IPS DF 6.9 (cell line): Measurements from ENCODE around the gene PRPF39.

Experiments used
- DNase-seq: peaks from one replicate; pipeline ENCODE4 v3.0.0-alpha.2; 2013; ENCODE audit warnings: low read depth, low spot score
- H3K27ac ChIP-seq: one replicate; pipeline ENCODE4 v1.5.1; 2013; ENCODE audit warnings: low read length, control low read depth
- H3K27me3 ChIP-seq: 2 replicates; pipeline ENCODE4 v1.6.1; 2013; ENCODE audit warnings: mild to moderate bottlenecking, low read length; ENCODE audit not compliant: control insufficient read depth, insufficient read depth
- H3K36me3 ChIP-seq: 2 replicates; pipeline ENCODE4 v1.6.1; 2013; ENCODE audit warnings: low read length; ENCODE audit not compliant: control insufficient read depth, insufficient read depth
- H3K4me1 ChIP-seq: 2 replicates; pipeline ENCODE4 v1.6.1; 2013; ENCODE audit warnings: low read length; ENCODE audit not compliant: control insufficient read depth, insufficient read depth
- H3K4me3 ChIP-seq: 2 replicates; pipeline ENCODE4 v1.5.1; 2013; ENCODE audit warnings: mild to moderate bottlenecking, low read length
- H3K9me3 ChIP-seq: 2 replicates; pipeline ENCODE4 v1.6.1; 2013; ENCODE audit warnings: low read length, inconsistent platforms; ENCODE audit not compliant: control insufficient read depth, insufficient read depth
- WGBS: extraction: QIAGEN DNeasy Blood & Tissue Kit; methylation state at CpG from one replicate; pipeline ENCODE4 v1.1.7; 2013; ENCODE audit warnings: mixed read lengths, missing lambda C conversion rate; ENCODE audit not compliant: insufficient read length, insufficient coverage; 5-methylcytosine and 5-hydroxymethylcytosine counted together

Gene PRPF39

DNA sequence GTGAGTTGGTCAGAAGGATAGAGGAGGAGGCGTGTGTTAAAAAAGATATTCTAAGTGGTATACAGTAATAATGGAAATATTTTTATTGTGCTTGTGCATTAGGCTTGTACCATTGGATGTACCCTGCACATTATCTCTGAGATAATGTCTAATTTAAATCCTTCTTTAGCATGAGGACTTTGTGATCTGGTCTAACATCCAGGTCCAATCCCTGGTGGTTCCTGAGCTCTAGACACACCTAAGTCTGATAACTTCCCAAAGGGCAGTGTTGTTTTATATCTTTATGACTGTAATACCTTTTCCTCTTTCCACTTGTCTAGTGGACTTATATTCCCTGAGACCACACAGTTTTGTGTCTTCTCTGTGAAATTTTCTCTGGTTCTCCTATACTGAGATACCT lies 20.6 kb downstream of the PRPF39 start:
- Histone ChIP-seq H3K27ac (no peak overlapping the region), H3K4me1 (no peaks in the 10 kb centered on the region), H3K36me3 (peaks cover 7% of the 10 kb centered on the region; the same call in 1 of the 2 replicates), H3K4me3 (no peak overlapping the region), H3K27me3 (no peaks in the 10 kb centered on the region), H3K9me3 (no peaks in the 10 kb centered on the region)
- DNase-seq, result no peak
- WGBS, result 100% methylated on average over 1 of the region's 1 CpG

GRCh38 chr14:45112896-45113781 lies 29.2 kb downstream of the PRPF39 start:
- no peak overlapping the region for H3K4me3 ChIP-seq
- peaks cover 10% of the 10 kb centered on the region; the same call in 1 of the 2 replicates for H3K36me3 ChIP-seq
- whole genome bisulfite sequencing, result 100% methylated on average over 1 of the region's 6 CpGs
- H3K27me3 ChIP-seq, result no peaks in the 10 kb centered on the region
- H3K9me3 ChIP-seq, result no peaks in the 10 kb centered on the region
- no peak overlapping the region for H3K27ac ChIP-seq
- no peaks in the 10 kb centered on the region for H3K4me1 ChIP-seq
- no peak for DNase-seq

DNA sequence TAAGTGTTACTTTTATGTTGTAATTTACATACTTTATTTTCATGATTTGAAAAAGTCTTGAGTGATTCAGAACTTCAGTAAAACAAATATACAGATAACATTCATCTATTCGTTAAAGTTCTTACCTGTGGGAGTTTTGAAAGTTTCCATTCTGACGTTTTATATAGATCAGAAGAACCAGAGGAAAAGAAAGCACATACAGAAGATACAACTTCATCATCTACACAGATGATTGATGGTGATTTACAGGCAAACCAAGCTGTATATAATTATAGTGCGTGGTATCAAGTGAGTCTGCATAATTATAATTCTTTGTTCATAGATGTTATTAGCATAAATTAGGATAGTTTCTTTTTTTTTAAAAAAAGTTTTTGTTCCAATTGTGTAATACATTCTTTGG lies 30.4 kb downstream of the PRPF39 start:
- Histone ChIP-seq H3K27ac (no peak overlapping the region), H3K4me1 (no peaks in the 10 kb centered on the region), H3K27me3 (no peaks in the 10 kb centered on the region), H3K4me3 (no peak overlapping the region), H3K36me3 (peaks cover 6% of the 10 kb centered on the region; the same call in 1 of the 2 replicates), H3K9me3 (no peaks in the 10 kb centered on the region)
- WGBS, result no CpG with 5 or more reads among the region's 3 CpGs
- DNase-seq, result no peak

DNA sequence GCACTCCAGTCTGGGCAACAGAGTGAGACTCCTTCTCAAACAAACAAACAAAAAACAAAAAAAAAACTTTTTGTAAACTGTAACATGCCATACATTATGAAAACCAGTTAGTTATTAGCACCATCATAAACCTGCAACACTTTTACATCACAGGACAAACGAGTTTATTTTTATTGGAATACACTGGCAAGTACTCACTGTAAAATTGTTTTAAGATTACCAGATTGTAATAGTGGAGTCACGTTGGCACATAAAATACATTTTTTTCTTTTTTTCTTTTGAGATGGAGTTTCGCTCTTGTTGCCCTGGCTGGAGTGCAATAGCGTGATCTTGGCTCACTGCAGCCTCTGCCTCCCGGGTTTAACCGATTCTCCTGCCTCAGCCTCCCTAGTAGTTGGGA lies 34.7 kb downstream of the PRPF39 start:
- DNase-seq, result no peak
- no peak overlapping the region for H3K27ac ChIP-seq
- H3K4me1 ChIP-seq, result no peaks in the 10 kb centered on the region
- H3K27me3 ChIP-seq, result no peaks in the 10 kb centered on the region
- no CpG with 5 or more reads among the region's 6 CpGs for WGBS
- H3K4me3 ChIP-seq, result no peak overlapping the region
- H3K9me3 ChIP-seq, result no peaks in the 10 kb centered on the region
- peaks cover 3% of the 10 kb centered on the region; the same call in 1 of the 2 replicates for H3K36me3 ChIP-seq

GRCh38 chr14:45120096-45120495 lies 36.2 kb downstream of the PRPF39 start:
- peaks cover 3% of the 10 kb centered on the region; the same call in 1 of the 2 replicates for H3K36me3 ChIP-seq
- no peaks in the 10 kb centered on the region for H3K9me3 ChIP-seq
- no peak for DNase-seq
- H3K27me3 ChIP-seq, result no peaks in the 10 kb centered on the region
- H3K4me3 ChIP-seq, result no peak overlapping the region
- no CpG with 5 or more reads among the region's 1 CpG for WGBS
- no peaks in the 10 kb centered on the region for H3K4me1 ChIP-seq
- no peak overlapping the region for H3K27ac ChIP-seq

DNA sequence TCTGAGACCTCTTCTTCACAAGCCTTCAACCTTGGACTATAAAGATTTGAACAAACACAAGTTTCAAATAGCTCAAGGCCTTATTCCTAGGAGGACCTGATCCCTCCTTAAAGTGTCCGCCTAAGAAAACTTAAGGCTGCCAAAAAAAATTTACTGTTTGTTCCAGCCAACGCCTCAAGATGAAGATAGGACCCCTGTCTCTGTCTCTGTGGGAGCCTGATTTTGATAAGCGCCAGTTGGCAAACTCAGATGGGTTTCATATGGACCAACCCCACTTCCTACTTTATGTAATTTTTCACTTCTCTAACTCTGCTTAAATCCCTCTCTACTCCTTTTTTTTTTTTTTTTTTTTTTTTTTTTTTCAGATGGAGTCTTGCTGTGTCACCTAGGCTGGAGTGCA lies 39.4 kb downstream of the PRPF39 start:
- H3K27me3 ChIP-seq, result no peaks in the 10 kb centered on the region
- no peak for DNase-seq
- no peaks in the 10 kb centered on the region for H3K9me3 ChIP-seq
- no CpG with 5 or more reads among the region's 3 CpGs for WGBS
- H3K27ac ChIP-seq, result no peak overlapping the region
- H3K4me3 ChIP-seq, result no peak overlapping the region
- H3K4me1 ChIP-seq, result no peaks in the 10 kb centered on the region
- peaks cover 5% of the 10 kb centered on the region; the same call in 1 of the 2 replicates for H3K36me3 ChIP-seq

GRCh38 chr14:45125754-45126153 lies 41.8 kb downstream of the PRPF39 start:
- H3K4me3 ChIP-seq, result no peak overlapping the region
- no peak overlapping the region for H3K27ac ChIP-seq
- DNase-seq, result no peak
- H3K36me3 ChIP-seq, result peaks cover 7% of the 10 kb centered on the region; the same call in 1 of the 2 replicates
- H3K27me3 ChIP-seq, result no peaks in the 10 kb centered on the region
- no peaks in the 10 kb centered on the region for H3K4me1 ChIP-seq
- H3K9me3 ChIP-seq, result no peaks in the 10 kb centered on the region
- WGBS, result no CpG with 5 or more reads among the region's 2 CpGs

DNA sequence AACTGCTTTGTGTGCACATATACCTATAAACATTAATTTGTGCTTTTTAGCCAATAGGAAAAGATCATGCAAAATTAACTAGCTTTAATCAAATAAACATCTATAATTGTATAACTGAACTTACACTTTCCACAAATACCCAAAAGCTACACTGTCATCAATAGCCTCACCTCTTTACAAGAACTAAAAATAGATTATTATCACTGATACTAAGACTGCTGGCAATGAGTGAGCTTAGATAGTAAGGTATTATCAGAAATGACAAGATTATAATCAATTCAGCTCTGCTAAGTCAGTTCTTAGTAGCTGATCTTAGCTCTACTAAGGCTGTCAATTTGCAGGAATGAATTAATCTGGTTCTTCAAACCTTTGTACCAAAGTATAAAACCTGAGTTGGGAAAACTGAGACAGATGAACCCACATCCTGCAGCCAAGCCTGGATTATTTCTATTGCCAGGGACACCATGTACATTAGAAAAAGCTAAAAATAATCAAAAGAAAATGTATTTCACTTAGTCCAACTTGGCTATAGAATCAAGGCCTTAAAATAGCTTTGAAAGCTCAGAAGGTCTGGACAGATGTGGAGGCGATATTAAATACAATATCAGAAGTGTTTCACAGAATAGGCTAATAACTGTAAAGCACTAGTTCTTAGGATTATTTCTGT lies 45.2 kb downstream of the PRPF39 start:
- H3K27me3 ChIP-seq, result no peaks in the 10 kb centered on the region
- no peak overlapping the region for H3K4me3 ChIP-seq
- peaks cover 4% of the 10 kb centered on the region; the same call in 1 of the 2 replicates for H3K36me3 ChIP-seq
- no peaks in the 10 kb centered on the region for H3K4me1 ChIP-seq
- H3K27ac ChIP-seq, result no peak overlapping the region
- DNase-seq, result no peak
- no peaks in the 10 kb centered on the region for H3K9me3 ChIP-seq
- WGBS, result no CpG with 5 or more reads among the region's 1 CpG

- Histone ChIP-seq H3K27me3 (no peaks in the 10 kb centered on the region), H3K4me3 (peak overlapping the region; percentile 82; the same call in 1 of the 2 replicates), H3K27ac (no peak overlapping the region), H3K4me1 (no peaks in the 10 kb centered on the region), H3K36me3 (peaks cover 2% of the 10 kb centered on the region; the same call in 1 of the 2 replicates), H3K9me3 (no peaks in the 10 kb centered on the region)
- WGBS, result no CpG with 5 or more reads among the region's 9 CpGs
- no peak for DNase-seq
Observed at GRCh38 chr14:45133683-45134050, 49.8 kb downstream of the PRPF39 start.

DNA sequence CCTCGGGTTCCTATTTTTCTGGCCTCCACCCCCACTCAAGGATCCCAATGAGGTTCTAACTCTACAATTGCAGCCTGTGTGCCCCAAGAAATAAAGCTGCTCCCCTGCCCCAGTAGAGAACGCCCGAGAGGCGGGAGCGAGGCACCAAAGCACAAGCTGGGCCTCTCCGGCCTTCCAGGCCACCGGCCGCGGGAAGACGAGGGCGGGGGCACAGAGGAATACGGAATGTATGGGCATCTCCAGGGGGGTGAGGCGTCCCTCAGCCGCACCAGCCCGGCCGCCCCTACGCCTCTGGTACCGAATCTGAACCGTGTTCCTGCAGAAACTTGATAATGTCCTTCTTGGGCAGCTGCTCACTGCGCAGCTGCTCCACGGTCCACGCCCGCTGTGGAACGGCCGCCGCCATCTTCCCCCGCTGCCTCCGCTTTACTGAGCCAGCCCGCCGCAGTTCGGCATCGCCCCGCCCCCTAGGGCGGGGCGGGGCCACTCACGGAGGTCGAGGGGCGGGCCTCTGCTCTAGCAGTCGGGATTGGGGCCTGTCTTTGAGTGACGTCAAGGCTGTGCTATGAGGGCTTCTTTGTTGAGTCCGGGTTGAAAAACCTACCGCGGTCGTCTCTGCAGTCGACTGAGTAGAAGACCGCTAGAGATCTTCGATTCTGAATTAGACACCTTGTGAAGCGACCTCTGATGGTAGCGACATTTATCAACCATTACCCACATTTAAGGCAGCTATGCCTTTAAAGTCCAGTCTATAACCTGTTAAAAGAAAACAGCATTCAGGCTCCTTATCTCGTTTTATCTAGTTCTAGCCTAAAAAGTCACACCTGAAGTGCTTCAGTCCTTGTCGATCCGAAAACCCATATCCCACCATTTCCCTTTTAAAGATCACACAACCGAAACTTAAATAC lies 50.4 kb downstream of the PRPF39 start, which contains the start of gene FKBP3:
Gene FKBP3, minus strand, starts transcription at position 431 of the 908 bp plus-strand sequence. Its CDS starts 25 bp downstream, at position 406.
- Histone ChIP-seq H3K4me3 (peak within 1 kb of the TSS; percentile 82; the same call in 1 of the 2 replicates), H3K4me1 (no peaks in the 10 kb centered on the region), H3K27ac (no peak within 1 kb of the TSS), H3K36me3 (no peaks in the 10 kb centered on the region; the same call in 1 of the 2 replicates), H3K9me3 (no peaks in the 10 kb centered on the region), H3K27me3 (no peaks in the 10 kb centered on the region)
- DNase-seq, result peak; percentile 92
- WGBS, result no CpG with 5 or more reads among the region's 53 CpGs
